Right renal cortex interstitium (tissue), 3 donors: ENCODE data around the gene SIGLEC15. TPM values are rescaled to one million over a fixed set of nuclear protein-coding genes. Genes with fewer than 3 reads are reported as not detected.
"Not testable (repeated sequence)": the region's sequence is repeated elsewhere in the genome, so short reads cannot be mapped to it uniquely, and the experiment has no call there.

ENCODE experiments used
- DNase-seq, 3 donors: peaks; one replicate each; pipeline ENCODE4 v3.0.0-alpha.2; 2013; ENCODE audit warnings: low read depth in 3 of 3, low spot score in 2 of 3
- polyA plus RNA-seq, 3 donors: library from polyadenylated mRNA; unstranded; fragments of 120-200 nt; gene quantifications; one replicate each; pipeline ENCODE4 v1.2.1, GENCODE V29; 2013; ENCODE audit not compliant: insufficient read length in 3 of 3

The SIGLEC15 gene
- under 1 TPM; 0.21 to 0.47 (median 0.40) TPM for polyA plus RNA-seq

GRCh38 chr18:45825258-45826044, at the start of gene SIGLEC15:
TSS of gene SIGLEC15 (plus strand) at chr18:45825675. CDS start at chr18:45825729, 54 bp downstream.
- DNase-seq = no peak

GRCh38 chr18:45775743-45776142, 49.7 kb upstream of the SIGLEC15 start:
- no peak for DNase-seq

GRCh38 chr18:45777393-45777792, 48.1 kb upstream of the SIGLEC15 start:
- no peak for DNase-seq

GRCh38 chr18:45780568-45780967, 44.9 kb upstream of the SIGLEC15 start:
- no peak for DNase-seq

GRCh38 chr18:45782662-45783061, 42.8 kb upstream of the SIGLEC15 start:
- no peak for DNase-seq

- no peak for DNase-seq
Measured at GRCh38 chr18:45783097-45784075, 42.1 kb upstream of the SIGLEC15 start.

GRCh38 chr18:45785134-45785533, 40.3 kb upstream of the SIGLEC15 start:
- DNase-seq = no peak

GRCh38 chr18:45786941-45787340, 38.5 kb upstream of the SIGLEC15 start:
- DNase-seq = no peak

GRCh38 chr18:45787346-45787745, 38.1 kb upstream of the SIGLEC15 start:
- DNase-seq = no peak

GRCh38 chr18:45788861-45789260, 36.6 kb upstream of the SIGLEC15 start:
- DNase-seq = no peak

GRCh38 chr18:45792506-45793263, 32.8 kb upstream of the SIGLEC15 start:
- DNase-seq = no peak

- DNase-seq = no peak
Measured at GRCh38 chr18:45793264-45793965, 32.1 kb upstream of the SIGLEC15 start.

GRCh38 chr18:45801416-45802004, 24.0 kb upstream of the SIGLEC15 start:
- DNase-seq = no peak

- DNase-seq = no peak
Measured at GRCh38 chr18:45802814-45803492, 22.5 kb upstream of the SIGLEC15 start.

- DNase-seq = no peak
Measured at GRCh38 chr18:45805551-45805950, 19.9 kb upstream of the SIGLEC15 start.

- DNase-seq = no peak
Measured at GRCh38 chr18:45806226-45806625, 19.2 kb upstream of the SIGLEC15 start.

GRCh38 chr18:45807144-45807543, 18.3 kb upstream of the SIGLEC15 start:
- not testable (repeated sequence) for DNase-seq

- DNase-seq = not testable (repeated sequence)
Measured at GRCh38 chr18:45814733-45815132, 10.7 kb upstream of the SIGLEC15 start.

- no peak for DNase-seq
Measured at GRCh38 chr18:45817543-45817942, 7.9 kb upstream of the SIGLEC15 start.
